GM21390 (cell line): ENCODE data around the gene KCNJ8.

Experiments used
- ATAC-seq: cut with Tn5 transposase; IDR thresholded peaks from one replicate; pipeline ENCODE4 v1.9.1; 2021; ENCODE audit not compliant: unreplicated experiment

Gene KCNJ8

GRCh38 chr12:21718944-21719650, 55.4 kb downstream of the KCNJ8 start:
- ATAC-seq = no peak

DNA sequence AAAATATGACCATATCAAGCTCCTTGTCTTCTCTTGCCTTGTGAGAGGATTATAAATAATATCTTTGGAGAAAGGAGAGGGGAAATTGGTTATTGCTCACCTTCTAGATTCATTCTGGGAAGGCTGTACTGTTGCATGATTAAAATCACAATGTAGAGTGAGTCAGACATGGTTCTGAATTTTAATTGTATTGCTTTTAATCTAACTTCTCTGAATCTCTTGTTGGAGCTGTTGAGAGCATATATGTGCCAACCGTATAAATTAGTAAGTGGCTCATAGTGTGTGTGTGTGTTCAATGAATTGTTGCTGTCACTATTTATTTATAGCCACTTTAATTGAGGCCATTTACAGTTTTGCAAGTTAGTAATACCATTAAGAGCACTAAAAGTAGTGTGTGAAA, 56.1 kb downstream of the KCNJ8 start:
- ATAC-seq = no peak

DNA sequence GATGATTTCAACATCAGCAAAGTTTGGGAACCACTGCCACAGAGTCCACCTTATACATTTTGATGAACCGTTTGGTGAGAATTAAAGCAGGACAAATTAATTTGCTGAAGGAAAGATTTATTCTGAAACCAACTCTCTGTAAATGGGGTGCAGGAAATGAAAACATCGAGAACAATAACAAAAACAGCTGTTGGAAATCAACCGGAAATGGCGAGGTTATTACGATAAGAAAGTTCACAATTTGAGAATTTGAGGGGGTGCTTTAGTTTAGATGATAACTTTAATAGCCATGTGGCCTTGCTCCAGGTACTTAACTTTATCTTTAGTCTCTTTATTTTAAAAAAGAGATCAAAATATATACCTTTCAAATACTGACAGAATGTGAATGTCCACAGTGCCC, 56.7 kb downstream of the KCNJ8 start:
- no peak for ATAC-seq

DNA sequence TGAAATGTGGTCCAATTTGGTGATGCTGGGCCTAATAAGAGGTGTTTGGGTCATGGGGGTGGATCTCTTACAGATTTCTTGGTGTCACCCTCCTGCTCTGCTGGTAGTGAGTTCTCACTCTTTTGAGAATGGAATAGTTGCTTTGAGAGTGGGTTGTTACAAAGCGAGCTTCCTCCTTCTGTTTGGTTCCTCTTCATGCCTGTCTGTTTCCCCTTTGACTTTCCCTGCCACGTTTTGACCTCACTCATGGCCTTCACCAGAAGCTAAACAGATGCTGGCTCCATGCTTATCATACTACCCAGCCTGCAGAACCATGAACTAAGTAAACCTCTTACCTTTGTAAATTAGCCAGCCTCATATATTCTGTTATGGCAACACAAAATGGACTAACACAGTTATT, 59.1 kb downstream of the KCNJ8 start:
- ATAC-seq = no peak
